Pancreas (tissue), 10 donors: ENCODE measurements around the gene CRABP1. TPM values are rescaled to one million over a fixed set of nuclear protein-coding genes. Genes with fewer than 3 reads are reported as not detected.

Experiments used
- ATAC-seq, 4 donors: fragments of 200-7000 bp; cut with Tn5 transposase; one replicate each; pipeline versions ENCODE4 v1.8.0 to v1.9.1; 2020; ENCODE audit warnings: mild to moderate bottlenecking in 4 of 4, moderate library complexity in 4 of 4
- DNase-seq, 6 donors: peaks; one replicate each; pipeline ENCODE4 v3.0.0-alpha.2; 2020
- FAIRE-seq: peaks from 2 replicates; lab custom pipeline; 2012; peaks lifted over from hg19 to GRCh38; lab: Jason Lieb, UNC
- H3K27ac ChIP-seq, 4 donors: fragments of 200-600 bp; sonication (generic); 1 replicate in 3 of 4; 2 replicates in 1 of 4; pipeline versions ENCODE4 v1.5.0 to v1.8.0; 2020
- H3K27me3 ChIP-seq, 4 donors: fragments of 200-600 bp; one replicate each; pipeline ENCODE4 v1.8.0; 2021
- H3K36me3 ChIP-seq, 3 donors: fragments of 200-600 bp; sonication (generic) in 1 of 3; one replicate each; pipeline versions ENCODE4 v1.5.0 to v1.8.0; 2020 to 2021
- H3K4me1 ChIP-seq, 3 donors: fragments of 200-600 bp; one replicate each; pipeline ENCODE4 v1.8.0; 2021
- H3K4me3 ChIP-seq, 4 donors: fragments of 200-600 bp; sonication (generic) in 2 of 4; one replicate each; pipeline versions ENCODE4 v1.5.0 to v1.8.0; 2020 to 2021
- H3K9me3 ChIP-seq, 4 donors: fragments of 200-600 bp; one replicate each; pipeline ENCODE4 v1.8.0; 2021
- WGBS, 2 donors: extraction: QIAGEN DNeasy Blood & Tissue Kit; methylation state at CpG; one replicate each; pipeline ENCODE4 v1.1.7; 2013; 5-methylcytosine and 5-hydroxymethylcytosine counted together
- intact Hi-C, 3 donors: fragments of 100-400 bp; cut with DNase I; formaldehyde crosslinking; loops; one replicate each; pipeline versions ENCODE4 v1.11.1 to v1.14.2; 2022
- polyA plus RNA-seq, 2 donors: library from polyadenylated mRNA; stranded (reverse); fragments of 200-250 nt; gene quantifications; one replicate each; pipeline ENCODE4 v1.2.3, GENCODE V29; 2013
- total RNA-seq, 6 donors: library from RNA; stranded (reverse); fragmentation: NEBNext Ultra II Directional in 4 of 6; extraction: Animal tissue kit (Norgen Biotek cat#: 25700) in 4 of 6; gene quantifications; one replicate each; pipeline versions ENCODE4 v1.2.1 to v1.2.4, GENCODE V29; 2021 to 2023
- TF ChIP-seq, protein P1 (sequence below), 4 donors: fragments of 200-600 bp; sonication (generic) in 3 of 4; IDR thresholded peaks; one replicate each; pipeline versions ENCODE4 v1.5.0 to v1.8.0; 2021; ENCODE audit warnings: antibody characterized with exemption in 4 of 4
- donor health status: healthy with polysubstance abuse.
- donor health status: DM: no; HTN: no; CAD: no; lungs with moderate emphysema.
- donor health status: DM: no; HTN: no; CAD: no.
- donor health status: control.
- donor health status: control.
- donor health status: Bipolar disorder and iron deficiency.
- donor health status: DM: yes; HTN: yes; CAD: no.
- donor health status: DM: no; HTN: no; CAD: no.
- donor health status: DM: no; HTN: no; CAD: no.
- donor health status: DM: yes; HTN: yes; CAD: no.

CRABP1 gene
- total and polyA plus RNA-seq, 8 donors: 0.20 to 11.8 (median 0.37) TPM; not detected in 3

- DNase-seq (peak; percentile 90 to 97 (median 95)), FAIRE-seq (peak; percentile 56), ATAC-seq (peak; percentile 99 to 100 (median 100))
- Histone ChIP-seq H3K4me1 (peaks cover 0 to 7% (median 0%) of the 10 kb centered on the region in 3 donors), H3K36me3 (no peaks in the 10 kb centered on the region), H3K9me3 (no peaks in the 10 kb centered on the region), H3K27ac (peak within 1 kb of the TSS; percentile 50 to 70 (median 56)), H3K4me3 (peak within 1 kb of the TSS; percentile 81 to 93 (median 84)), H3K27me3 (peaks cover 0 to 6% (median 0%) of the 10 kb centered on the region in 4 donors)
- 0 to 1% methylated on average over 55 of the region's 55 CpGs for WGBS, 2 donors
- intact Hi-C loops: no loop called here
- TF ChIP-seq, protein P1, sequence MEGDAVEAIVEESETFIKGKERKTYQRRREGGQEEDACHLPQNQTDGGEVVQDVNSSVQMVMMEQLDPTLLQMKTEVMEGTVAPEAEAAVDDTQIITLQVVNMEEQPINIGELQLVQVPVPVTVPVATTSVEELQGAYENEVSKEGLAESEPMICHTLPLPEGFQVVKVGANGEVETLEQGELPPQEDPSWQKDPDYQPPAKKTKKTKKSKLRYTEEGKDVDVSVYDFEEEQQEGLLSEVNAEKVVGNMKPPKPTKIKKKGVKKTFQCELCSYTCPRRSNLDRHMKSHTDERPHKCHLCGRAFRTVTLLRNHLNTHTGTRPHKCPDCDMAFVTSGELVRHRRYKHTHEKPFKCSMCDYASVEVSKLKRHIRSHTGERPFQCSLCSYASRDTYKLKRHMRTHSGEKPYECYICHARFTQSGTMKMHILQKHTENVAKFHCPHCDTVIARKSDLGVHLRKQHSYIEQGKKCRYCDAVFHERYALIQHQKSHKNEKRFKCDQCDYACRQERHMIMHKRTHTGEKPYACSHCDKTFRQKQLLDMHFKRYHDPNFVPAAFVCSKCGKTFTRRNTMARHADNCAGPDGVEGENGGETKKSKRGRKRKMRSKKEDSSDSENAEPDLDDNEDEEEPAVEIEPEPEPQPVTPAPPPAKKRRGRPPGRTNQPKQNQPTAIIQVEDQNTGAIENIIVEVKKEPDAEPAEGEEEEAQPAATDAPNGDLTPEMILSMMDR (IDR thresholded peaks at IDR 0.05): no peak
These were observed 40.8 kb upstream of the CRABP1 start, which contains the start of gene SKIC8 for GRCh38 chr15:78299101-78299930. Gene SKIC8, minus strand, starts transcription at chr15:78299609. Its CDS starts 3,923 bp downstream, at chr15:78295686.

DNA sequence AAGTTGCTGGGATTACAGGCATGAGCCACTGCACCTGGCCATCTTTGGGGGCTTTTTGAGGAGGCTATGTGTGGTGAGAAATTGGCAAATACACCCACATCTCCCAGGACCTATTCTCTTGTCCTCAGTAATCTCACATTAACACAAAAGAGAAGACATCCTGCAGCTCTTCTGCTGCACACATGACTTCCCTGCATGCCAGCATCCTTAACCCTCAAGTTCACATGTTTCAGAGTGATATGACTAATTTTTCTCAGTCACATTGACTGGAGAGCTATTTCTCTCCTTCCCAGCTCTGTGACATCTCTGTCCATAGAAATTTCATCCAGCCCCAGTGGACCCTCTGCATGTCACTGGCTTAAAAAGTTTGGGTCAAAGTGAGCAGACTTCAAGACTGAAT lies 38.8 kb upstream of the CRABP1 start:
- peaks cover 0 to 7% (median 0%) of the 10 kb centered on the region in 3 donors for H3K4me1 ChIP-seq
- no peak for ATAC-seq
- no peak overlapping the region for H3K4me3 ChIP-seq
- no peak overlapping the region for H3K27ac ChIP-seq
- H3K36me3 ChIP-seq: no peaks in the 10 kb centered on the region
- H3K9me3 ChIP-seq: no peaks in the 10 kb centered on the region
- peaks cover 0 to 6% (median 0%) of the 10 kb centered on the region in 4 donors for H3K27me3 ChIP-seq
- intact Hi-C loops: loop anchor here (10.0 kb wide), 2 partner anchors 123 to 173 kb away; no protein-coding TSS in a partner anchor
- FAIRE-seq: no peak
- DNase-seq: no peak
- TF ChIP-seq, protein P1 (IDR thresholded peaks at IDR 0.05): no peak

DNA sequence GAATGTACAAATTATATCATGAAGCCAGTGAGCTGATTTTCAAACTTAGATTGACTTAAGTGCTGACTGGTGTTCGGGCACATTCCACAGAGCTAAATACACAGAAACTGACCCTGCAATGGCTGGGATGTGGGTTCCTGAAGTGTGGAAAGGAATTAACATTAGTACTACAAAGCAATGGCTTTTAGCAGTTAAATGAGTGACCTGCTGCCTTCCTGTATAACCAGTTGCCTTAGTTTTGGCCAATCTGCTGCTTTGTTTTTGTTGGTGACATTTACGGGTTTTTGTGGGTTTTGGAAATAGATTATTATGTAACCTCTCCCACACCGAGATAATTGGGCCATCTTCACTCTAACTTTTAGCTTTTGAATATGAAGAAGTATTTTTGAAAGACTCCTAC lies 38.3 kb upstream of the CRABP1 start:
- Histone ChIP-seq H3K9me3 (no peaks in the 10 kb centered on the region), H3K4me3 (no peak overlapping the region), H3K36me3 (no peaks in the 10 kb centered on the region), H3K27ac (no peak overlapping the region), H3K4me1 (peaks cover 0 to 7% (median 0%) of the 10 kb centered on the region in 3 donors), H3K27me3 (peaks cover 0 to 6% (median 0%) of the 10 kb centered on the region in 4 donors)
- ATAC-seq (no peak), FAIRE-seq (no peak), DNase-seq (no peak)
- TF ChIP-seq, protein P1 (IDR thresholded peaks at IDR 0.05): no peak
- 27 to 33% methylated on average over 3 of the region's 3 CpGs for WGBS, 2 donors
- intact Hi-C loops: loop anchor here (10.0 kb wide), 2 partner anchors 123 to 173 kb away; no protein-coding TSS in a partner anchor

- Histone ChIP-seq H3K27me3 (peaks cover 0 to 6% (median 0%) of the 10 kb centered on the region in 4 donors), H3K27ac (no peak overlapping the region), H3K4me3 (no peak overlapping the region), H3K4me1 (peaks cover 0 to 7% (median 0%) of the 10 kb centered on the region in 3 donors), H3K36me3 (no peaks in the 10 kb centered on the region), H3K9me3 (no peaks in the 10 kb centered on the region)
- intact Hi-C loops: loop anchor here (10.0 kb wide), 2 partner anchors 122 to 172 kb away; no protein-coding TSS in a partner anchor
- no peak for DNase-seq
- TF ChIP-seq, protein P1 (IDR thresholded peaks at IDR 0.05): no peak
- 67 to 76% methylated on average over 5 of the region's 5 CpGs for WGBS, 2 donors
- no peak for ATAC-seq
- FAIRE-seq: no peak
These were observed 37.4 kb upstream of the CRABP1 start for GRCh38 chr15:78302579-78303312.
